Tibial nerve (tissue), 4 donors: Measurements from ENCODE around the gene VSNL1. TPM values are rescaled to one million over a fixed set of nuclear protein-coding genes. Genes with fewer than 3 reads are reported as not detected.

Experiments
- DNase-seq, 2 donors: peaks; one replicate each; pipeline ENCODE4 v3.0.0-alpha.2; 2019; ENCODE audit warnings: low spot score in 2 of 2
- H3K27ac ChIP-seq, 4 donors: fragments of 200-600 bp; sonication (generic) in 3 of 4; one replicate each; pipeline ENCODE4 v1.5.1; 2017 to 2019; ENCODE audit warnings: mild to moderate bottlenecking in 1 of 4
- H3K27me3 ChIP-seq, 2 donors: fragments of 200-600 bp; sonication (generic) in 1 of 2; one replicate each; pipeline versions ENCODE4 v1.5.1 to v1.6.0; 2017 to 2019
- H3K36me3 ChIP-seq, 3 donors: fragments of 200-600 bp; sonication (generic); one replicate each; pipeline ENCODE4 v1.5.1; 2018 to 2019
- H3K4me1 ChIP-seq, 4 donors: fragments of 200-600 bp; sonication (generic) in 3 of 4; one replicate each; pipeline ENCODE4 v1.5.1; 2017 to 2019
- H3K4me3 ChIP-seq, 4 donors: fragments of 200-600 bp; sonication (generic) in 3 of 4; one replicate each; pipeline ENCODE4 v1.5.1; 2017 to 2019; ENCODE audit warnings: mild to moderate bottlenecking in 1 of 4, moderate library complexity in 1 of 4
- H3K9me3 ChIP-seq, 4 donors: fragments of 200-600 bp; sonication (generic) in 3 of 4; one replicate each; pipeline ENCODE4 v1.5.1; 2017 to 2019
- CTCF ChIP-seq, 5 experiments: fragments of 200-600 bp in 3 of 5; fragments of 450-650 bp in 2 of 5; sonication (generic) in 3 of 5; IDR thresholded peaks; one replicate each; pipeline ENCODE4 v1.5.1; 2016 to 2019; ENCODE audit warnings: antibody characterized with exemption in 5 of 5, mild to moderate bottlenecking in 3 of 5, moderate library complexity in 2 of 5
- EP300 ChIP-seq, 2 donors: sonication (generic); formaldehyde crosslinking; IDR thresholded peaks; one replicate each; pipeline ENCODE4 v1.6.1; 2017; ENCODE audit warnings: antibody characterized with exemption in 2 of 2, mild to moderate bottlenecking in 1 of 2
- POLR2A ChIP-seq, 2 donors: fragments of 450-650 bp; IDR thresholded peaks; one replicate each; pipeline ENCODE4 v1.6.1; 2017; ENCODE audit warnings: antibody characterized with exemption in 2 of 2, mild to moderate bottlenecking in 2 of 2, moderate library complexity in 2 of 2
- WGBS, 2 donors: methylation state at CpG; one replicate each; pipeline ENCODE4 v1.1.5; 2018; 5-methylcytosine and 5-hydroxymethylcytosine counted together
- total RNA-seq, 4 donors: library from RNA; depleted of rRNA; stranded (reverse); fragments of >200 nt; gene quantifications; one replicate each; pipeline ENCODE4 v1.1.0, GENCODE V29; 2016

Gene VSNL1
- total RNA-seq, 4 donors from 2014 or later: 0.63 to 1.2 TPM; not detected in 2

GRCh38 chr2:17573804-17574175 lies 33.3 kb downstream of the VSNL1 start:
- no peaks in the 10 kb centered on the region for H3K9me3 ChIP-seq
- H3K36me3 ChIP-seq: no peaks in the 10 kb centered on the region
- no peak overlapping the region for H3K4me3 ChIP-seq
- DNase-seq: no peak
- no peak for TF ChIP-seq EP300 (IDR thresholded peaks at IDR 0.05)
- no peak for TF ChIP-seq CTCF (IDR thresholded peaks at IDR 0.05)
- TF ChIP-seq POLR2A (IDR thresholded peaks at IDR 0.05): no peak
- H3K4me1 ChIP-seq: no peaks in the 10 kb centered on the region
- no peaks in the 10 kb centered on the region for H3K27me3 ChIP-seq
- 67 to 80% methylated on average over 3 of the region's 3 CpGs for WGBS, 2 donors
- H3K27ac ChIP-seq: no peak overlapping the region

- Histone ChIP-seq H3K27ac (no peak overlapping the region), H3K27me3 (no peaks in the 10 kb centered on the region), H3K9me3 (no peaks in the 10 kb centered on the region), H3K36me3 (no peaks in the 10 kb centered on the region), H3K4me3 (no peak overlapping the region), H3K4me1 (no peaks in the 10 kb centered on the region)
- TF ChIP-seq EP300 (IDR thresholded peaks at IDR 0.05): no peak
- no peak for TF ChIP-seq CTCF (IDR thresholded peaks at IDR 0.05)
- no peak for TF ChIP-seq POLR2A (IDR thresholded peaks at IDR 0.05)
- WGBS, 2 donors: 80 to 86% methylated on average over 3 of the region's 3 CpGs
- DNase-seq: no peak
Observed at GRCh38 chr2:17574406-17575073, 34.0 kb downstream of the VSNL1 start.

- no peaks in the 10 kb centered on the region for H3K4me1 ChIP-seq
- no peak for DNase-seq
- no peaks in the 10 kb centered on the region for H3K36me3 ChIP-seq
- H3K9me3 ChIP-seq: no peaks in the 10 kb centered on the region
- WGBS, 2 donors: 92 to 96% methylated on average over 1 of the region's 1 CpG
- H3K4me3 ChIP-seq: no peak overlapping the region
- no peak overlapping the region for H3K27ac ChIP-seq
- no peak for TF ChIP-seq EP300 (IDR thresholded peaks at IDR 0.05)
- no peak for TF ChIP-seq CTCF (IDR thresholded peaks at IDR 0.05)
- no peak for TF ChIP-seq POLR2A (IDR thresholded peaks at IDR 0.05)
- no peaks in the 10 kb centered on the region for H3K27me3 ChIP-seq
Observed at GRCh38 chr2:17576802-17577201, 36.3 kb downstream of the VSNL1 start.

GRCh38 chr2:17578466-17578928 lies 38.0 kb downstream of the VSNL1 start:
- no peaks in the 10 kb centered on the region for H3K36me3 ChIP-seq
- no peaks in the 10 kb centered on the region for H3K4me1 ChIP-seq
- DNase-seq: no peak
- no peak overlapping the region for H3K4me3 ChIP-seq
- H3K9me3 ChIP-seq: no peaks in the 10 kb centered on the region
- no peak overlapping the region for H3K27ac ChIP-seq
- TF ChIP-seq CTCF (IDR thresholded peaks at IDR 0.05): no peak
- 30 to 45% methylated on average over 5 of the region's 5 CpGs for WGBS, 2 donors
- no peaks in the 10 kb centered on the region for H3K27me3 ChIP-seq

GRCh38 chr2:17579605-17580318 lies 39.3 kb downstream of the VSNL1 start:
- TF ChIP-seq EP300 (IDR thresholded peaks at IDR 0.05): no peak
- no peak for TF ChIP-seq CTCF (IDR thresholded peaks at IDR 0.05)
- TF ChIP-seq POLR2A (IDR thresholded peaks at IDR 0.05): no peak
- Histone ChIP-seq H3K9me3 (no peaks in the 10 kb centered on the region), H3K27ac (no peak overlapping the region), H3K27me3 (no peaks in the 10 kb centered on the region), H3K36me3 (no peaks in the 10 kb centered on the region), H3K4me3 (no peak overlapping the region), H3K4me1 (no peaks in the 10 kb centered on the region)
- no peak for DNase-seq
- WGBS, 2 donors: 78 to 81% methylated on average over 3 of the region's 3 CpGs
